Measurements from ENCODE around the gene TRIM32. TPM values are rescaled to one million over a fixed set of nuclear protein-coding genes. Genes with fewer than 3 reads are reported as not detected.

The TRIM32 gene
- polyA plus RNA-seq, 1 of the 3 experiments (the other 2 are of a cell fraction) = 10.2 TPM

- ChIA-PET CTCF (interaction anchor here (1.5 kb wide), 1 partner anchor 1046 kb away, joined by 4 read pairs; no protein-coding TSS in a partner anchor), POLR2A (no interaction called here)
- no peaks in the 10 kb centered on the region for H3K9me3 ChIP-seq
- no peak for TF ChIP-seq JUND (IDR thresholded peaks at IDR 0.05)
- no peak for TF ChIP-seq REST (IDR thresholded peaks at IDR 0.05; ENCODE audit: low read depth, low read length)
- no peak for TF ChIP-seq USF1 (IDR thresholded peaks at IDR 0.05; ENCODE audit: borderline replicate concordance, low read depth)
- no peak for TF ChIP-seq POLR2AphosphoS5 (IDR thresholded peaks at IDR 0.05; ENCODE audit: low read depth, low read length)
- TF ChIP-seq GATA2 (CRISPR knock-in tag; IDR thresholded peaks at IDR 0.05) = 0 out of 2 replicates have a peak, but pooled peaks have one; percentile 17
- no peak for TF ChIP-seq PBX3 (IDR thresholded peaks at IDR 0.05)
- TF ChIP-seq TEAD4 (IDR thresholded peaks at IDR 0.05; ENCODE audit: borderline replicate concordance, insufficient read depth) = no peak
- no peak for TF ChIP-seq IRF3 (IDR thresholded peaks at IDR 0.05; ENCODE audit: low read depth, low read length)
- peak in 1 of 2 experiments; percentile 41; a peak in 1 of 4 replicates for TF ChIP-seq EP300 (IDR thresholded peaks at IDR 0.05; ENCODE audit: borderline replicate concordance in 1 of 2, low read depth in 1 of 2, low read length in 1 of 2)
- TF ChIP-seq TCF12 (IDR thresholded peaks at IDR 0.05) = peak; percentile 38; the same call in 1 of the 2 replicates
- no peak for TF ChIP-seq RCOR1 (IDR thresholded peaks at IDR 0.05; ENCODE audit: low read length)
- H4K20me1 ChIP-seq (ENCODE audit: insufficient read depth) = no peaks in the 10 kb centered on the region
- H3K4me1 ChIP-seq (ENCODE audit: control insufficient read depth in 1 of 2, insufficient read depth in 2 of 2, low read depth in 1 of 2, low read length in 1 of 2) = peaks cover 6 to 10% of the 10 kb centered on the region in 2 experiments; a peak in 2 of 4 replicates
- peak; percentile 33 for DNase-seq
- no peaks in the 10 kb centered on the region for H3K9me2 ChIP-seq
- no peaks in the 10 kb centered on the region for H3K27me3 ChIP-seq (ENCODE audit: insufficient read depth)
- H3K36me3 ChIP-seq (replicated peaks in 1 of 2; ENCODE audit: control insufficient read depth in 1 of 2, insufficient read depth in 2 of 2, low read length in 1 of 2) = no peaks in the 10 kb centered on the region
- no peak overlapping the region for H2AFZ ChIP-seq (ENCODE audit: low read depth)
- no peak overlapping the region; the same call in 1 of the 2 replicates for H3K4me2 ChIP-seq
- H3F3A ChIP-seq (replicated peaks; ENCODE audit: insufficient read depth) = peaks cover 3% of the 10 kb centered on the region
- no peak overlapping the region for H3K9ac ChIP-seq
- peak overlapping the region; percentile 33 to 53; a peak in 3 of 4 replicates for H3K27ac ChIP-seq (ENCODE audit: low read depth in 2 of 2, low read length in 1 of 2)
- no peaks in the 10 kb centered on the region for H3K79me2 ChIP-seq (ENCODE audit: insufficient read depth)
- H3K4me3 ChIP-seq (ENCODE audit: low read depth in 2 of 2, low read length in 1 of 2) = no peak overlapping the region
These were observed 47.8 kb upstream of the TRIM32 start for GRCh38 chr9:116639251-116639741.
